Endometrial microvascular endothelial cells (primary cell): ENCODE results near the gene SUPT16H. TPM values are rescaled to one million over a fixed set of nuclear protein-coding genes. Genes with fewer than 3 reads are reported as not detected.
"Not testable (repeated sequence)": the region's sequence is repeated elsewhere in the genome, so short reads cannot be mapped to it uniquely, and the experiment has no call there.

Source experiments
- in situ Hi-C: cut with HindIII; loops from 2 replicates; pipeline ENCODE4 v1.10.0; 2017; ENCODE audit warnings: low sequenced_read_pairs, low pct_unique_long_range_greater_than_20kb; ENCODE audit errors: inconsistent ontology term
- total RNA-seq: library from RNA; depleted of rRNA; stranded (reverse); fragments of >200 nt; gene quantifications from one replicate; pipeline ENCODE4 v1.2.3, GENCODE V29; 2015; ENCODE audit errors: inconsistent ontology term

The SUPT16H gene
- total RNA-seq, 1 donor from 2014 or later = 81.4 TPM

DNA sequence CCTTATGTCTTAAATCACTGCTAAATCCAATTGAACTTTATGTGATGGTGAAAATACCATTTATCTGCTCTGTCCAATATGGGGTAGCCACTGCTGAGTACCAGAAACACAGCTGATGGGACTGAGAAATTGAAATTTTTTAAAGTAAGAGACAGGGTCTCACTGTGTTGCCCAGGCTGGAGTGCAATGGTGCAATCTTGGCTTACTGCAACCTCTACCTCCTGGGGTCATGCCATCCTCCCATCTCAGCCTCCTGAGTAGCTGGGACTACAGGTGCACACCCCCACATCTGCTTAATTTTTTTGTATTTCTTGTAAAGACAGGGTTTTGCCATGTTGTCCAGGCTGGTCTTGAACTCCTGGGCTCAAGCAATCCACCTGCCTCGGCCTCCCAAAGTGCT is 11.0 kb downstream of the SUPT16H start:
- in situ Hi-C loops = not testable (repeated sequence)

DNA sequence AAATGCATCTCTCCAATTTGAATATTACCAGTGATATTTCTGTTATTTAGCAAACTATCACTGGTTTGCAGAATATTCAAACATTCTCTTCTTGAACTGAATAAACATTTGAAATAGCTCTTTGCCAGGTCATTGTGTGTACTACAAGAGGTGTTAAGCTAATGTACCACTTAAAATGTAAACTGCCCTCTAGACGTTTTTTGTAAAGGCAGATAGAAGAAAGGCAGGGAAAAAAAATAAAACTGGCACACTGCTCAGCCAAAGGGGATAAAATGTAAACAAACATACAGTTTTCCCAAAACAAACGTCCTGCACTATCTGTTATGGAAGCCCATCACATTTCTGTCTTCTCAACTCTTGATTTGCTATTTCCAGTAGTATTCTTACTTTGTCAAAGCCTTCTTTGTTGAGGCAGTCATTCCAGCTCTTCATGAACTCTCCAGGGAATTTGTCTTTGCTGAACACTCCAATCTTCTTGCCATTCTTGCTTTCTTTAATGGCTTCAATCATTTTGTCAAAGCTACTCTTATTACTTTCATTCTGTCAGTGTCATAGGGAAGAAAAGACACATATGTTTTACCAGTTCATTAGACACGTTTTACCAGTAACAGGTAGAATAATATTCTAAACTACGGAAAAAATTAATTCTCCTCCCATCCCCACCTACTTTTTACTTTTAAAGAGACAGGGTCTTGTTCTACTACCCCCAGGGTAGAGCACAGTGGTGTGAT is 13.7 kb downstream of the SUPT16H start:
- in situ Hi-C loops = no loop called here

DNA sequence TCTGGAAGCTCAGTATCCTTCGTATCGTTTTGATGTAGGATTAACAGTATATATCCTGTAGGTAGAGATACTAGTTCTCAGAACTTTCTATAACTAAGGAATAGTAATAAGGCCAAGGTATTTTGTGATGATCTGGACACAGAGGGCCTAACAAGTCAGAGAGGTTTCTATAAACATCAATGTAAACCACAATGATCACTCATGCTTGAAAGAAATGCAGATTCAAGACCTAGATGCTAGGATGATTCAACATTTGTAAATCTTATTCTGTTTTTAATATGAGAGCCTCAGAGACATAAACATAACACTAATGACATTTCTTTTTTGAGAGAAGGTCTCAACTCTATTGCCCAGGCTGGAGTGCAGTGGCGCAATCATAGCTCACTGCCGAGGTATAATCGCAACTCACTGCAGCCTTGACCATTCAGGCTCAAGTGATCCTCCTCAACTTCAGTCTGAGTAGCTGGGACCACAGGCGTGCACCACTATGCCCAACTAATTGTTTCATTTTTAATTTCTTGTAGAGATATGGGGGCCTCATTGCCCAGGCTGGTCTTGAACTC is 16.2 kb downstream of the SUPT16H start:
- in situ Hi-C loops = no loop called here

DNA sequence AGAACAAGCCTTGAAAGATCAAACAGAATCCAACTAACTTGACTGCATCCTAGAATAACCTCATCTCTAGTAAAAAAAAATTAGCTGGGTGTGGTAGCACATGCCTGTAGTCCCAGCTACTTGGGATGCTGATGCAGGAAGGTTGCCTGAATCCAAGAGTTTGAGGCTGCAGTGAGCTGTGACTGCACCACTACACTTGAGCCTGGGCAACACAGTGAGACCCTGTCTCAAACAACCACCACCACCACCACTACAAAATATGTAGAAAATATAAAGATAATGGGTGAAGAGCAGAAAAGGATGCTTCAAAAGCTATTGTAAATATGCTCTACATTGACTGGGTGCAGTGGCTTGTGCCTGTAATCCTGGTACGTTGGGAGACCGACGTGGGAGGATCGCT is 27.3 kb downstream of the SUPT16H start:
- in situ Hi-C loops = no loop called here

- in situ Hi-C loops = no loop called here
Measured at GRCh38 chr14:21352587-21352986, 31.2 kb downstream of the SUPT16H start.

DNA sequence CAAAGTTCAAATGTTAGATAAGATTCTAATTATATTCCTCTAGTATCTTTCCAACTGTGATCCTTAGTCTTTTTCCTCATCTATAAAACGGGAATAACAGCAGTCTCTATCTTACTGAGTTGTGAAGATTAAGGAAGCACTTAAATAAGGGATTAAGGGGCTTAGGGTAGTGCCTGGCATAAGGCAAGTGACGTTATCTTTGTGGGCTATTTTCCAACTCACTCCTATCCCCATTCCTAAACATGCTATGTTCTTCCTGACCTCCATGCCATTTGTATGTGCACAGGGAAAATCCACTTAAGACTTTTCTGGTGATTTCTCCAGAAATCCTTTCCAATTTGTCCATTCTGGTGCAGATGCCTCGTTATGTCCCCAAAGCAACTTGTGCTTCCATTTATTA is 33.3 kb downstream of the SUPT16H start:
- in situ Hi-C loops = no loop called here

DNA sequence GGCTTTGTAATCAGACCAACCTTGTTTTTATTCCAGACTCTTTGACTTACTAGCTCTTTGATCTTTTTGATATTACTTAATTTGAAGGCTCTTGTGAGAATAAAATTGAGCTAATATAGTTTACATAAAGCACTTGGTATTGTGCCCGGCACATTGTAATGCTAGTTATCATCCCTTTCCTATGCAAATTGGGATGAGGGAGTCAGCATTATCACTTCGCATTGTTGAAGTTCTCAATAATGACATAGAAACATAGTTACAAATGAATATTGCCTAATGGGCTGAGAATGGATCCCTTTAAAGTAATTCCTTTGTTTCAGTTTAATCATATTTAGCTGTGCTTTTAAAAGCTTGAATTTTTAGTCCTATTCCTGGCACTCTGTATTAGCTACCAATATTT is 36.6 kb downstream of the SUPT16H start:
- in situ Hi-C loops = no loop called here

- in situ Hi-C loops = no loop called here
Measured at GRCh38 chr14:21346532-21347135, 37.2 kb downstream of the SUPT16H start.

DNA sequence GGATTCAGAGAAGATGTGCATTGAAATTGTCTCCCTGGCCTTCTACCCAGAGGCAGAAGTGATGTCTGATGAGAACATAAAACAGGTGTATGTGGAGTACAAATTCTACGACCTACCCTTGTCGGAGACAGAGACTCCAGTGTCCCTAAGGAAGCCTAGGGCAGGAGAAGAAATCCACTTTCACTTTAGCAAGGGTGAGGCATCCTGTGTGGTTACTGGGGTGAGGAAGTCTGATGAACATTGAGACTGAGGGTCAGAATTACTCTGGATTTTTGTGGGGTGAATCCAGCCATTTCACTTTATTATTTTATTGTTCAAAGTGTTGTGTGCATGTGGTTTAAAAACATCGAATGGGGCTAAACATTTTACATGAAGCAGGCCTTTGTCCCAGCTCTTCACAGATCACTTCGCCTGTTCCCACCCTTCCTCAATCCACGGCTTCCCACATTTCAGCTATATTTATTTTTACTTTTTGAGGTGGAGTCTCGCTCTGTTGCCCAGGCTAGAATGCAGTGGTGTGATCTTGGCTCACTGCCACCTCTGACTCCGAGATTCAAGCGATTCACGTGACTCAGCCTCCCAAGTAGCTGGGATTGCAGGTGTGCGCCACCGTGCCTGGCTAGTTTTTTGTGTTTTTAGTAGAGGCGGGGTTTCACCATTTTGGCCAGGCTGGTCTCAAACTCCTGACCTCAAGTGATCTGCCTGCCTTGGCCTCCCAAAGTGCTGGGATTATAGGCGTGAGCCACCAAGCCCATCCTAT is 40.6 kb downstream of the SUPT16H start:
- in situ Hi-C loops = no loop called here

GRCh38 chr14:21334202-21334906 is 49.5 kb downstream of the SUPT16H start:
- in situ Hi-C loops = no loop called here

DNA sequence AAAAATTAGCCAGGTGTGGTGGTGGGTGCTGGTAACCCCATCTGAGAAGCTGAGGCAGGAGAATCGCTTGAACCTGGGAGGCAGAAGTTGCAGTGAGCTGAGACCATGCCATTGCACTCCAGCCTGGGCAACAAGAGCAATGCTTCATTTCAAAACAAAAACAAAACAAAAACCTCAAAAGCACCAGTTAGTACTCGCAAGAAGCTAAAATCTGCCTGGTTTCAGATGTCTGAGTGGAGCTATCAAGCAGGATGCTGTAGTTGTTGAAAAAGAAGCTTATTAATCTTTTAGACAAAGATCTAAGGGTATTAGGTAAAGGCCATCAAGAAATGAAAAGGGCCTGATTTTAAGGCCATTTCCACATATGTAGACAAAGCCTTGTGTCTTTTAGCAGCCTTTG is 50.9 kb downstream of the SUPT16H start:
- in situ Hi-C loops = no loop called here

DNA sequence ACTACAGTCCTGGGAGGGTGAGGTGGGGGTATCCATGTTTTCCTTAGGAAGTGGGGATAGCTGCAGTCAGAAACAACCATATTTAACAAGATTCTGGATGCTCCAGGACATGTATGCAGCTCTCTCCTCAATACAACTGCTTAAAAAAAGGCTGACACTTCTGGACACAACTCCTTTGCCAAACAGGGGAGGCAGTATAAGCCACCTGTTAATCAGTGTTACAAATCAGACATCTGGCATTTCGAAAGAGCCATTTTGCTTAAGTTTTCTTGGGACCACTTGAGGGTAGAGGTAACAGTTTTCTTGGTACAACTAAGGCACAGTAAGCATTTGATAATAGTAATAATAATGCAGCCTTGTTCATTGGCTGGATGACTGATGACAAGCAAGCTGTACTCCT is 56.8 kb downstream of the SUPT16H start:
- in situ Hi-C loops = no loop called here

DNA sequence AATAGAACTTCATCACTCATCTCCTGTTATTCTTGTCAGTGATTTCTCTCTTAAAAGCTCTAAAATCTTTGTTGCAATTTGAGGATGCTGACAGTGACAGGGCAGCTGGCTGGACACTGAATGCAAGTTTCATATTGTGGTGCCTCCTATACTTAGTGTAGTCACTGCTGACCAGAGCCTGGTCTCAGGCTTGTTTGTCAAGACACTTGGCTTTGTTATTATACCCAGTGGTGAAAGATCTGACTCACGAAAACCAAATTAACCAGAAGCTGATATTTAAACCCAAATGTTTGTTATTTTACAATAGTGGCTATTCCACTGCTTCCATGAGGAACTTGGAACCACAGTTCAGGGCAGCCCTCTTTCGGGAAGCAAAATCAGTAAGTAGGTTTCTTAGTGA is 61.1 kb downstream of the SUPT16H start:
- in situ Hi-C loops = no loop called here

GRCh38 chr14:21320913-21321312 is 62.9 kb downstream of the SUPT16H start:
- in situ Hi-C loops = no loop called here

- in situ Hi-C loops = no loop called here
Measured at GRCh38 chr14:21317398-21317797, 66.4 kb downstream of the SUPT16H start.

DNA sequence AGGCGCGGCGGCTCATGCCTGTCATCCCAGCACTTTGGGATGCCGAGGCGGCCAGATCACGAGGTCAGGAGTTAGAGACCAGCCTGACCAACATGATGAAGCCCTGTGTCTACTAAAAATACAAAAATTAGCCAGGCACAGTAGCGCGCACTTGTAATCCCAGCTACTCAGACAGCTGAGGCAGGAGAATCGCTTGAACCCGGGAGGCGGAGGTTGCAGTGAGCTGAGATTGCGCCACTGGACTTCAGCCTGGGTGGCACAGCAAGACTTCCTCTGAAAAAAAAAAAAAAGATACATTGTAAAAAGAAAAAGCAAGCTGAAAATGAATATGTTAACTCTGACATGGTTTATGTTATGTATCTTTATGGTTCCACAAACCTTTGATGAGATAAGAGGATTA is 70.3 kb downstream of the SUPT16H start:
- in situ Hi-C loops = no loop called here

DNA sequence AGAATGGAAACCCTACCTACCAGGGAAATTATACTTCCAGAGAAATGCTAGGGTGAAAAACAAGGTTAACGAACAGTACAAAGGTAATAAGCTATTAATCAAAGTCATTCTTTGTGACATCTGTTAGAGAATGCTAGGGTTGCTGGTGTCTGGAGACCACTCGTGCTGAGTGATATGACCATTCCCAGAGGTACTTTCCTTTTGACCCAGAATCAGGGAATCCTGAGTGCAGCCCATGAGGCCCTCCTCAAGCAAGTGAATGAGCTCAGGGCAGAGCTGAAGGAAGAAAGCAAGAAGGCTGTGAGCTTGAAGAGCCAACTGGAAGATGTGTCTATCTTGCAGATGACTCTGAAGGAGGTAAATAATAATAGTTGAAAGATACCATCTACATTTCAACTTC is 72.2 kb downstream of the SUPT16H start:
- in situ Hi-C loops = no loop called here

GRCh38 chr14:21309956-21310355 is 73.9 kb downstream of the SUPT16H start:
- in situ Hi-C loops = no loop called here

- in situ Hi-C loops = no loop called here
Measured at GRCh38 chr14:21309238-21309636, 74.6 kb downstream of the SUPT16H start.
